ENCODE results near the gene TFIP11.

- TF ChIP-seq POLR2A (IDR thresholded peaks at IDR 0.05; ENCODE audit: control extremely low read depth in 1 of 2, low read depth in 2 of 2, low read length in 2 of 2) (no peak), CEBPB (IDR thresholded peaks at IDR 0.05; ENCODE audit: low read depth, low read length) (no peak), CTCF (IDR thresholded peaks at IDR 0.05; ENCODE audit: control extremely low read depth in 1 of 3, insufficient read depth in 1 of 3, low read depth in 1 of 3, low read length in 3 of 3) (no peak), TBP (IDR thresholded peaks at IDR 0.05; ENCODE audit: low read depth, low read length) (no peak), SP2 (IDR thresholded peaks at IDR 0.05; ENCODE audit: low read length) (no peak), RNF2 (IDR thresholded peaks at IDR 0.05; ENCODE audit: borderline replicate concordance, low read depth, low read length, missing control alignments, poor library complexity, severe bottlenecking) (no peak), SRF (IDR thresholded peaks at IDR 0.05; ENCODE audit: low read depth, low read length) (no peak)
Measured at GRCh38 chr22:26514419-26515161, 2.3 kb upstream of the TFIP11 start.
